ENCODE measurements around the gene FLACC1. TPM values are rescaled to one million over a fixed set of nuclear protein-coding genes. Genes with fewer than 3 reads are reported as not detected.

FLACC1 gene
- total RNA-seq, 2 donors from 2014 or later = 0.27 to 0.97 TPM

- TF ChIP-seq POLR2AphosphoS5 (IDR thresholded peaks at IDR 0.05) = no peak
- no peak for TF ChIP-seq CTCF (IDR thresholded peaks at IDR 0.05)
- H3K4me3 ChIP-seq = no peak overlapping the region
- no peak overlapping the region for H3K27ac ChIP-seq
- DNase-seq (ENCODE audit: low spot score) = no peak
- no peaks in the 10 kb centered on the region for H3K36me3 ChIP-seq
- intact Hi-C loops (cut with DNase I) = no loop called here
- H3K9me3 ChIP-seq = no peaks in the 10 kb centered on the region
- WGBS = 87% methylated on average over 7 of the region's 7 CpGs
- no peaks in the 10 kb centered on the region for H3K27me3 ChIP-seq (replicated peaks; ENCODE audit: insufficient read depth)
- H3K4me1 ChIP-seq (replicated peaks) = no peaks in the 10 kb centered on the region
Measured at GRCh38 chr2:201264472-201265173, 92.5 kb downstream of the FLACC1 start.

GRCh38 chr2:201263779-201264178 lies 93.4 kb downstream of the FLACC1 start:
- Histone ChIP-seq H3K27ac (no peak overlapping the region), H3K36me3 (no peaks in the 10 kb centered on the region), H3K4me3 (no peak overlapping the region), H3K4me1 (replicated peaks) (no peaks in the 10 kb centered on the region), H3K27me3 (replicated peaks; ENCODE audit: insufficient read depth) (no peaks in the 10 kb centered on the region), H3K9me3 (no peaks in the 10 kb centered on the region)
- TF ChIP-seq CTCF (IDR thresholded peaks at IDR 0.05) = no peak
- TF ChIP-seq POLR2A (IDR thresholded peaks at IDR 0.05) = no peak
- no peak for TF ChIP-seq POLR2AphosphoS5 (IDR thresholded peaks at IDR 0.05)
- no peak for DNase-seq (ENCODE audit: low spot score)
- whole genome bisulfite sequencing = 91% methylated on average over 2 of the region's 2 CpGs
- intact Hi-C loops (cut with DNase I) = no loop called here

GRCh38 chr2:201262718-201263117 lies 94.4 kb downstream of the FLACC1 start:
- H3K9me3 ChIP-seq = no peaks in the 10 kb centered on the region
- WGBS = 63% methylated on average over 6 of the region's 6 CpGs
- no peak overlapping the region for H3K4me3 ChIP-seq
- TF ChIP-seq CTCF (IDR thresholded peaks at IDR 0.05) = no peak
- TF ChIP-seq POLR2AphosphoS5 (IDR thresholded peaks at IDR 0.05) = no peak
- TF ChIP-seq POLR2A (IDR thresholded peaks at IDR 0.05) = no peak
- H3K27me3 ChIP-seq (replicated peaks; ENCODE audit: insufficient read depth) = no peaks in the 10 kb centered on the region
- H3K36me3 ChIP-seq = no peaks in the 10 kb centered on the region
- H3K4me1 ChIP-seq (replicated peaks) = no peaks in the 10 kb centered on the region
- no peak overlapping the region for H3K27ac ChIP-seq
- no peak for DNase-seq (ENCODE audit: low spot score)
- intact Hi-C loops (cut with DNase I) = no loop called here

GRCh38 chr2:201261906-201262305 lies 95.2 kb downstream of the FLACC1 start:
- DNase-seq (ENCODE audit: low spot score) = no peak
- intact Hi-C loops (cut with DNase I) = no loop called here
- 77% methylated on average over 2 of the region's 2 CpGs for WGBS
- H3K27ac ChIP-seq = no peak overlapping the region
- no peaks in the 10 kb centered on the region for H3K27me3 ChIP-seq (replicated peaks; ENCODE audit: insufficient read depth)
- TF ChIP-seq POLR2AphosphoS5 (IDR thresholded peaks at IDR 0.05) = no peak
- no peak for TF ChIP-seq POLR2A (IDR thresholded peaks at IDR 0.05)
- TF ChIP-seq CTCF (IDR thresholded peaks at IDR 0.05) = no peak
- no peak overlapping the region for H3K4me3 ChIP-seq
- H3K4me1 ChIP-seq (replicated peaks) = no peaks in the 10 kb centered on the region
- H3K9me3 ChIP-seq = no peaks in the 10 kb centered on the region
- H3K36me3 ChIP-seq = no peaks in the 10 kb centered on the region

GRCh38 chr2:201261471-201261870 lies 95.7 kb downstream of the FLACC1 start:
- Histone ChIP-seq H3K4me1 (replicated peaks) (no peaks in the 10 kb centered on the region), H3K27ac (no peak overlapping the region), H3K9me3 (no peaks in the 10 kb centered on the region), H3K4me3 (no peak overlapping the region), H3K27me3 (replicated peaks; ENCODE audit: insufficient read depth) (no peaks in the 10 kb centered on the region), H3K36me3 (no peaks in the 10 kb centered on the region)
- intact Hi-C loops (cut with DNase I) = no loop called here
- WGBS = 73% methylated on average over 9 of the region's 9 CpGs
- TF ChIP-seq CTCF (IDR thresholded peaks at IDR 0.05) (no peak), POLR2A (IDR thresholded peaks at IDR 0.05) (no peak), POLR2AphosphoS5 (IDR thresholded peaks at IDR 0.05) (no peak)
- no peak for DNase-seq (ENCODE audit: low spot score)
